ENCODE results near the gene SNX25.

DNA sequence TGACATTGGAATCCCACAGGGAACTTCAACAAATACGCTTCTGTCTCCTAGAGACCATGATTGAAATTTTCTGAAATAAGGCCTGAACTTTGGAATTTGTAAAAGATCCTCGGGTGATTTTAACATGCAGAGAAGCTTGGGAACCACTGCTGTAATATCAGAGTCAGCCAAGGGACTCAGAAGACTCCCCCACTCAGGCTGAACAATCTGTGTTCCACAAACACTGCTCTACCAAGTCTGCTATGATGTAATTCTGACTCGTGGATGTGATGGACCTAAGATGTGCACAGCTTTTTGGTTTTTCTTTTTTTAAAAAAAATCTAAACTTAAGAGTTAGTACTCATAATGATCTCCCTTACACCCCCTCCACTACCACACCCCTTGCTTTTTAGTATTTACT, 160.3 kb downstream of the SNX25 start:
- TF ChIP-seq POLR2A (IDR thresholded peaks at IDR 0.05; ENCODE audit: low read depth, low read length), result no peak
- TF ChIP-seq POLR2AphosphoS5 (IDR thresholded peaks at IDR 0.05; ENCODE audit: low read depth, low read length), result no peak
- TF ChIP-seq TAF1 (IDR thresholded peaks at IDR 0.05; ENCODE audit: low read depth, low read length), result no peak
- no peak for TF ChIP-seq SPI1 (IDR thresholded peaks at IDR 0.05; ENCODE audit: low read depth, low read length)
